AG04450 (cell line): ENCODE data around the gene ADRA2B. TPM values are rescaled to one million over a fixed set of nuclear protein-coding genes. Genes with fewer than 3 reads are reported as not detected.

Experiments used
- CTCF ChIA-PET: fragments of 300-600, 350-600 bp; formaldehyde crosslinking; extraction: SDS; loops from one replicate; lab custom pipeline; 2022; ENCODE audit warnings: antibody characterized with exemption, inconsistent platforms; lab: Charles Lee
- POLR2A ChIA-PET: fragments of 350-600 bp; formaldehyde crosslinking; extraction: SDS; loops from one replicate; lab custom pipeline; 2021; ENCODE audit warnings: antibody characterized with exemption, inconsistent platforms; lab: Yijun Ruan, JAX
- DNase-seq: peaks from one replicate; pipeline ENCODE4 v3.0.0-alpha.2; 2011; ENCODE audit warnings: low read depth, low spot score
- H3K27ac ChIP-seq: one replicate; pipeline ENCODE4 v1.5.1; 2012; ENCODE audit warnings: low read depth, low read length, control low read depth
- H3K27me3 ChIP-seq: one replicate; pipeline ENCODE4 v1.6.0; 2012; ENCODE audit warnings: low read length; ENCODE audit not compliant: control insufficient read depth, insufficient read depth
- H3K4me3 ChIP-seq: 2 replicates; pipeline ENCODE4 v1.5.1; 2011; ENCODE audit warnings: mild to moderate bottlenecking, low read depth, low read length, control low read depth
- H3K9me3 ChIP-seq: 2 replicates; pipeline ENCODE4 v1.5.1; 2012; ENCODE audit warnings: low read length; ENCODE audit not compliant: control insufficient read depth, insufficient read depth
- CTCF ChIP-seq: IDR thresholded peaks from 2 replicates; pipeline ENCODE4 v1.5.1; 2011; ENCODE audit warnings: low read depth, low read length, control low read depth, inconsistent platforms
- polyA plus RNA-seq: library from polyadenylated mRNA; depleted of rRNA; stranded (reverse); fragments of >200 nt; gene quantifications from 2 replicates; pipeline ENCODE4 v1.2.3, GENCODE V29; 2011

Gene ADRA2B
- polyA plus RNA-seq, 1 experiment: not detected

GRCh38 chr2:96097951-96098823, 18.2 kb downstream of the ADRA2B start:
- TF ChIP-seq CTCF: no peak
- Histone ChIP-seq H3K27ac (no peak overlapping the region), H3K27me3 (peaks cover 23% of the 10 kb centered on the region), H3K4me3 (no peak overlapping the region), H3K9me3 (no peaks in the 10 kb centered on the region; the same call in 1 of the 2 replicates)
- CTCF ChIA-PET: no interaction called here
- no peak for DNase-seq
- POLR2A ChIA-PET: no interaction called here

- Histone ChIP-seq H3K4me3 (no peak overlapping the region), H3K27ac (no peak overlapping the region), H3K27me3 (peaks cover 26% of the 10 kb centered on the region), H3K9me3 (no peaks in the 10 kb centered on the region; the same call in 1 of the 2 replicates)
- DNase-seq: no peak
- ChIA-PET CTCF (no interaction called here), POLR2A (no interaction called here)
- no peak for TF ChIP-seq CTCF
These were observed 18.9 kb downstream of the ADRA2B start for GRCh38 chr2:96097441-96097840.

- no peak for DNase-seq
- ChIA-PET CTCF (no interaction called here), POLR2A (no interaction called here)
- Histone ChIP-seq H3K4me3 (no peak overlapping the region), H3K27me3 (peaks cover 39% of the 10 kb centered on the region), H3K27ac (no peak overlapping the region), H3K9me3 (no peaks in the 10 kb centered on the region; the same call in 1 of the 2 replicates)
- no peak for TF ChIP-seq CTCF
These were observed 21.2 kb downstream of the ADRA2B start for GRCh38 chr2:96095116-96095636.

- Histone ChIP-seq H3K4me3 (no peak overlapping the region), H3K9me3 (no peaks in the 10 kb centered on the region; the same call in 1 of the 2 replicates), H3K27ac (no peak overlapping the region), H3K27me3 (peaks cover 46% of the 10 kb centered on the region)
- POLR2A ChIA-PET: no interaction called here
- no peak for TF ChIP-seq CTCF
- DNase-seq: no peak
- CTCF ChIA-PET: interaction anchor here (1.3 kb wide), 1 partner anchor 24 kb away, joined by 4 read pairs; no protein-coding TSS in a partner anchor
These were observed 22.8 kb downstream of the ADRA2B start for GRCh38 chr2:96093528-96093927.

- CTCF ChIA-PET: interaction anchor here (1.3 kb wide), 1 partner anchor 24 kb away, joined by 4 read pairs; no protein-coding TSS in a partner anchor
- POLR2A ChIA-PET: no interaction called here
- TF ChIP-seq CTCF: no peak
- Histone ChIP-seq H3K4me3 (no peak overlapping the region), H3K27me3 (peaks cover 49% of the 10 kb centered on the region), H3K27ac (no peak overlapping the region), H3K9me3 (no peaks in the 10 kb centered on the region; the same call in 1 of the 2 replicates)
- DNase-seq: no peak
These were observed 23.4 kb downstream of the ADRA2B start for GRCh38 chr2:96092951-96093350.
